CD4-positive, alpha-beta T cell (primary cell): ENCODE data around the gene PTPN3. TPM values are rescaled to one million over a fixed set of nuclear protein-coding genes. Genes with fewer than 3 reads are reported as not detected.

Experiments used
- ATAC-seq: fragments of 200-7000 bp; cut with Tn5 transposase; one replicate; pipeline ENCODE4 v1.10.0; 2022; ENCODE audit warnings: mild to moderate bottlenecking; ENCODE audit not compliant: poor library complexity
- CTCF ChIA-PET: fragments of 350-600 bp; sonication (Branson Sonifier 250); formaldehyde crosslinking; loops from one replicate; lab custom pipeline; 2021; ENCODE audit warnings: antibody characterized with exemption, inconsistent platforms; lab: Charles Lee
- POLR2A ChIA-PET: fragments of 350-600 bp; sonication (Branson Sonifier 250); formaldehyde crosslinking; loops from one replicate; lab custom pipeline; 2021; ENCODE audit warnings: antibody characterized with exemption, inconsistent platforms; lab: Charles Lee
- DNase-seq, 14 experiments: peaks; one replicate each; pipeline ENCODE4 v3.0.0-alpha.2; 2013 to 2020; ENCODE audit warnings: mixed read lengths in 2 of 14
- H3K27ac ChIP-seq, 2 donors: one replicate each; pipeline versions ENCODE4 v1.5.1 to v1.7.0; 2013; ENCODE audit warnings: low read length in 2 of 2, low read depth in 1 of 2, mild to moderate bottlenecking in 1 of 2
- H3K27me3 ChIP-seq, 2 experiments: 1 replicate in 1 of 2; 2 replicates in 1 of 2; pipeline versions ENCODE4 v1.6.1 to v1.7.0; 2013; ENCODE audit warnings: low read length in 2 of 2, control low read depth in 1 of 2, mild to moderate bottlenecking in 1 of 2, moderate library complexity in 1 of 2; ENCODE audit not compliant: insufficient read depth in 2 of 2, control insufficient read depth in 1 of 2
- H3K36me3 ChIP-seq: one replicate; pipeline ENCODE4 v1.6.1; 2013; ENCODE audit warnings: low read length, control low read depth; ENCODE audit not compliant: insufficient read depth
- H3K4me1 ChIP-seq: one replicate; pipeline ENCODE4 v1.6.1; 2013; ENCODE audit warnings: low read length, control low read depth; ENCODE audit not compliant: insufficient read depth
- H3K4me3 ChIP-seq: one replicate; pipeline ENCODE4 v1.5.1; 2013; ENCODE audit warnings: mild to moderate bottlenecking, low read length, moderate library complexity
- H3K9me3 ChIP-seq, 2 experiments: 1 replicate in 1 of 2; 2 replicates in 1 of 2; pipeline versions ENCODE4 v1.6.1 to v1.7.0; 2013; ENCODE audit warnings: low read length in 2 of 2, mild to moderate bottlenecking in 2 of 2, control low read depth in 1 of 2, moderate library complexity in 1 of 2; ENCODE audit not compliant: control insufficient read depth in 1 of 2, insufficient read depth in 1 of 2
- H3K27ac Mint-ChIP-seq: one replicate; pipeline ENCODE4 v1.8.0; 2020; ENCODE audit warnings: mixed read lengths
- H3K27me3 Mint-ChIP-seq: one replicate; pipeline ENCODE4 v1.8.0; 2021; ENCODE audit warnings: mixed read lengths
- H3K36me3 Mint-ChIP-seq: one replicate; pipeline ENCODE4 v1.8.0; 2021; ENCODE audit warnings: low read depth, mixed read lengths
- H3K4me1 Mint-ChIP-seq: one replicate; pipeline ENCODE4 v1.8.0; 2021; ENCODE audit warnings: low read depth, mixed read lengths
- H3K4me3 Mint-ChIP-seq: one replicate; pipeline ENCODE4 v1.8.0; 2020; ENCODE audit warnings: mild to moderate bottlenecking, mixed read lengths
- H3K9me3 Mint-ChIP-seq: one replicate; pipeline ENCODE4 v1.8.0; 2020; ENCODE audit warnings: mixed read lengths
- intact Hi-C, 2 experiments: fragments of 100-400 bp; cut with DNase I in 1 of 2; cut with micrococcal nuclease in 1 of 2; formaldehyde crosslinking; loops; one replicate each; pipeline versions ENCODE4 v1.15.1 to v1.9.0; 2023 to 2025; cut with DNase I, micrococcal nuclease
- total RNA-seq, 174 experiments: library from RNA in 2 of 174; stranded (reverse) in 2 of 174; gene quantifications; one replicate each; pipeline ENCODE4 v1.2.3 and lab custom pipeline; 2021 to 2026
- TF ChIP-seq, protein P1 (sequence below): fragments of 200-600 bp; IDR thresholded peaks from one replicate; pipeline ENCODE4 v1.8.0; 2022; ENCODE audit warnings: antibody characterized with exemption, mild to moderate bottlenecking

PTPN3 gene
- total RNA-seq, 2 experiments from 2014 or later, result not detected

DNA sequence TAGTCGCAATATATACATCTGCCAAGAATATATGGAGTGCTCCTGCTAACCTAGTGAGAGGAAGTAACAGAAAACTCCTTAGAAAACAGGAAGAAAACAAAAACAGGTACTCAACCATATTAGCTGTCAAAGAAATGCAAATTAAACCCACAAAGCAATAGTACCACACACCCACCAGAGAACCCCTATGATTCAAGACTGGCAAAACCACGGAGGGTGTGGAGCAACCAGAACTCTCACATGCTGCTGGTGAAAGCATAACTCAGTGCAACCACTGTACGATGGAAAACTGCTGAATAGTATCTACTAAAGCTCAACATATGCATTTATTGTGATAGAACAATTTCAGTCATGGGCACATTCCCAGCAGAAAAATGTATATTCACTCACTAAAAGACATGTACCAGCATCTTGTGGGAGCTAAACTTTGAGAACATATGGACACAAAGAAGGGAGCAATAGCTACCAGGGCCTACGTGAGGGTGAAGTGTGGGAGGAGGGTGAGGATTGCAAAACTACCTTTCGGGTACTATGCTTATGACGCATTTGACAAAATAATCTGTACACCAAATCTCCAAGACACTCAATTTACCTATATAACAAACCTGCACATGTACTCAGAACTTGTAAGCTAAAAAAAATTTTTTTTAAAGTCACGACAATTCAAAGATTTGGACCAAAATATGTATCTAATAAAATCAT is 34.0 kb downstream of the PTPN3 start:
- H3K36me3 ChIP-seq, result no peaks in the 10 kb centered on the region
- intact Hi-C loops, result no loop called here
- ChIA-PET POLR2A (no interaction called here), CTCF (no interaction called here)
- no peak for ATAC-seq
- no peaks in the 10 kb centered on the region for H3K4me1 ChIP-seq
- Mint-ChIP-seq H3K4me3 (no peak overlapping the region), H3K36me3 (no peaks in the 10 kb centered on the region), H3K9me3 (no peaks in the 10 kb centered on the region), H3K27ac (no peak overlapping the region), H3K4me1 (no peaks in the 10 kb centered on the region), H3K27me3 (peaks cover 19% of the 10 kb centered on the region)
- TF ChIP-seq, protein P1, sequence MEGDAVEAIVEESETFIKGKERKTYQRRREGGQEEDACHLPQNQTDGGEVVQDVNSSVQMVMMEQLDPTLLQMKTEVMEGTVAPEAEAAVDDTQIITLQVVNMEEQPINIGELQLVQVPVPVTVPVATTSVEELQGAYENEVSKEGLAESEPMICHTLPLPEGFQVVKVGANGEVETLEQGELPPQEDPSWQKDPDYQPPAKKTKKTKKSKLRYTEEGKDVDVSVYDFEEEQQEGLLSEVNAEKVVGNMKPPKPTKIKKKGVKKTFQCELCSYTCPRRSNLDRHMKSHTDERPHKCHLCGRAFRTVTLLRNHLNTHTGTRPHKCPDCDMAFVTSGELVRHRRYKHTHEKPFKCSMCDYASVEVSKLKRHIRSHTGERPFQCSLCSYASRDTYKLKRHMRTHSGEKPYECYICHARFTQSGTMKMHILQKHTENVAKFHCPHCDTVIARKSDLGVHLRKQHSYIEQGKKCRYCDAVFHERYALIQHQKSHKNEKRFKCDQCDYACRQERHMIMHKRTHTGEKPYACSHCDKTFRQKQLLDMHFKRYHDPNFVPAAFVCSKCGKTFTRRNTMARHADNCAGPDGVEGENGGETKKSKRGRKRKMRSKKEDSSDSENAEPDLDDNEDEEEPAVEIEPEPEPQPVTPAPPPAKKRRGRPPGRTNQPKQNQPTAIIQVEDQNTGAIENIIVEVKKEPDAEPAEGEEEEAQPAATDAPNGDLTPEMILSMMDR, result no peak
- no peak overlapping the region for H3K4me3 ChIP-seq
- H3K9me3 ChIP-seq, result no peaks in the 10 kb centered on the region
- no peaks in the 10 kb centered on the region for H3K27me3 ChIP-seq
- DNase-seq, result no peak
- no peak overlapping the region for H3K27ac ChIP-seq

DNA sequence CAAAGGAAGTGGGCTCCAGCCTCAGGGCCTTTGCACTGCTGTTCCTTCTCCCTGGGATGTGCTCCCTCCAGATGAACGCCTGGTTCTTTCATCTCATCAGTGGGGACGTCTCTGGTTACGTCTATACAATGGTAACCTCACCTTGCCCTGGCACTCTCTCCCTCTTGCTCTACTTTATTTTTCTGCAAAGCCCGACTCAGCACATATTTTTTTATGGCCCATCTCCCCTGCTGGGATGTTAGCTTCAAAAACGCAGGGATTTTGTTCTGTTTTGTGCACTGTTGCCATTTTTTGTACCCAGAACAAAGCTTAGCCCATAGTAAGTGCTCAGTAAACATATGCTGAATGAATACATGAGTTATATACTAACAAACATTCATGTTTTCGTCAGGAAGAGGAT is 37.5 kb downstream of the PTPN3 start:
- Histone ChIP-seq H3K4me1 (no peaks in the 10 kb centered on the region), H3K27me3 (no peaks in the 10 kb centered on the region), H3K36me3 (no peaks in the 10 kb centered on the region), H3K9me3 (no peaks in the 10 kb centered on the region), H3K4me3 (no peak overlapping the region), H3K27ac (no peak overlapping the region)
- H3K4me1 Mint-ChIP-seq, result no peaks in the 10 kb centered on the region
- H3K27me3 Mint-ChIP-seq, result peaks cover 27% of the 10 kb centered on the region
- H3K9me3 Mint-ChIP-seq, result no peaks in the 10 kb centered on the region
- CTCF ChIA-PET, result interaction anchor here (1.3 kb wide), 1 partner anchor 9 kb away, joined by 3 read pairs; no protein-coding TSS in a partner anchor
- intact Hi-C loops, result no loop called here
- POLR2A ChIA-PET, result no interaction called here
- no peaks in the 10 kb centered on the region for H3K36me3 Mint-ChIP-seq
- TF ChIP-seq, protein P1, result no peak
- ATAC-seq, result no peak
- H3K27ac Mint-ChIP-seq, result no peak overlapping the region
- no peak for DNase-seq
- no peak overlapping the region for H3K4me3 Mint-ChIP-seq

DNA sequence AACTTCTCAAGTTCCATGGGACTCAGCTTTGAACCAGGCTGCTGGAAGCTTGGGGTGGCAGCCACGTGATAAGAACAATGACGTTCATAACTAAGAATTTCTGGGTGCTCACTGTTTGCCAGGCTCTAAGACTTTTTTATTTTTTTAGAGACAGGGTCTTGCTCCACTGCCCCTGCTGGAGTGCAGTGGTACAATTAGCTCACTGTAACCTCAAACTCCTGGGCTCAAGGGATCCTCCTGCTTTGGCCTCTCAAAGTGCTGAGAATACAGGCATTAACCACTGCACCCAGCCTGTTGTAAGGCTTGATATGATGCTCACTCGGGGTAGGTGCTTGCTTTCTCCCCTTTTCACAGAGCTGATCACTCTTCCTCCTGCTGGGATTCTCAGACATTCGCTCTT is 38.7 kb downstream of the PTPN3 start:
- H3K4me3 ChIP-seq, result no peak overlapping the region
- Mint-ChIP-seq H3K27me3 (peaks cover 32% of the 10 kb centered on the region), H3K4me3 (no peak overlapping the region), H3K36me3 (no peaks in the 10 kb centered on the region), H3K4me1 (no peaks in the 10 kb centered on the region), H3K27ac (no peak overlapping the region), H3K9me3 (no peaks in the 10 kb centered on the region)
- intact Hi-C loops, result no loop called here
- no peak overlapping the region for H3K27ac ChIP-seq
- H3K4me1 ChIP-seq, result no peaks in the 10 kb centered on the region
- no peaks in the 10 kb centered on the region for H3K9me3 ChIP-seq
- TF ChIP-seq, protein P1, result no peak
- ATAC-seq (no peak), DNase-seq (no peak)
- no peaks in the 10 kb centered on the region for H3K36me3 ChIP-seq
- ChIA-PET POLR2A (no interaction called here), CTCF (no interaction called here)
- H3K27me3 ChIP-seq, result peaks cover 0 to 5% of the 10 kb centered on the region in 2 experiments
